ENCODE data around the gene CT47B1.
"Not testable (repeated sequence)": the region's sequence is repeated elsewhere in the genome, so short reads cannot be mapped to it uniquely, and the experiment has no call there.

CT47B1 gene

GRCh38 chrX:120875766-120876165, at the start of gene CT47B1:
Gene CT47B1 (minus strand): TSS chrX:120875866. CDS start chrX:120875670, 196 bp downstream.
- DNase-seq, result not testable (repeated sequence)

GRCh38 chrX:120874678-120875557, 748 bp downstream of the CT47B1 start:
- no peak for DNase-seq

- no peak for DNase-seq
Measured at GRCh38 chrX:120857240-120857639, 18.4 kb downstream of the CT47B1 start.

- DNase-seq, result no peak
Measured at GRCh38 chrX:120840827-120841226, 34.8 kb downstream of the CT47B1 start.

GRCh38 chrX:120839491-120839890, 36.2 kb downstream of the CT47B1 start:
- DNase-seq, result no peak

GRCh38 chrX:120827213-120827612, 48.5 kb downstream of the CT47B1 start:
- not testable (repeated sequence) for DNase-seq

- DNase-seq, result no peak
Measured at GRCh38 chrX:120825146-120825545, 50.5 kb downstream of the CT47B1 start.

GRCh38 chrX:120824021-120824420, 51.6 kb downstream of the CT47B1 start:
- no peak for DNase-seq

- DNase-seq, result no peak
Measured at GRCh38 chrX:120823556-120823955, 52.1 kb downstream of the CT47B1 start.
